Memory B cell (primary cell): ENCODE results near the gene MTOR.
"Not testable (repeated sequence)": the region's sequence is repeated elsewhere in the genome, so short reads cannot be mapped to it uniquely, and the experiment has no call there.

Source experiments
- ATAC-seq: fragments of 150-1000 bp; cut with Tn5 transposase; 2 replicates; pipeline ENCODE4 v1.10.0; 2021; ENCODE audit warnings: low read depth, mild to moderate bottlenecking, moderate library complexity
- DNase-seq, 2 donors: peaks; one replicate each; pipeline ENCODE4 v3.0.0; 2022; ENCODE audit warnings: low spot score in 2 of 2
- H3K27ac Mint-ChIP-seq: one replicate; pipeline ENCODE4 v1.8.0; 2022; ENCODE audit warnings: mild to moderate bottlenecking, moderate library complexity, mixed read lengths
- H3K27me3 Mint-ChIP-seq: one replicate; pipeline ENCODE4 v1.8.0; 2022; ENCODE audit warnings: mixed read lengths
- H3K36me3 Mint-ChIP-seq: one replicate; pipeline ENCODE4 v1.8.0; 2022; ENCODE audit warnings: mild to moderate bottlenecking, mixed read lengths
- H3K4me1 Mint-ChIP-seq: one replicate; pipeline ENCODE4 v1.8.0; 2022; ENCODE audit warnings: mixed read lengths
- H3K4me3 Mint-ChIP-seq: one replicate; pipeline ENCODE4 v1.8.0; 2022; ENCODE audit warnings: mild to moderate bottlenecking, moderate library complexity, mixed read lengths
- H3K9me3 Mint-ChIP-seq: one replicate; pipeline ENCODE4 v1.8.0; 2022; ENCODE audit warnings: mixed read lengths

The MTOR gene

DNA sequence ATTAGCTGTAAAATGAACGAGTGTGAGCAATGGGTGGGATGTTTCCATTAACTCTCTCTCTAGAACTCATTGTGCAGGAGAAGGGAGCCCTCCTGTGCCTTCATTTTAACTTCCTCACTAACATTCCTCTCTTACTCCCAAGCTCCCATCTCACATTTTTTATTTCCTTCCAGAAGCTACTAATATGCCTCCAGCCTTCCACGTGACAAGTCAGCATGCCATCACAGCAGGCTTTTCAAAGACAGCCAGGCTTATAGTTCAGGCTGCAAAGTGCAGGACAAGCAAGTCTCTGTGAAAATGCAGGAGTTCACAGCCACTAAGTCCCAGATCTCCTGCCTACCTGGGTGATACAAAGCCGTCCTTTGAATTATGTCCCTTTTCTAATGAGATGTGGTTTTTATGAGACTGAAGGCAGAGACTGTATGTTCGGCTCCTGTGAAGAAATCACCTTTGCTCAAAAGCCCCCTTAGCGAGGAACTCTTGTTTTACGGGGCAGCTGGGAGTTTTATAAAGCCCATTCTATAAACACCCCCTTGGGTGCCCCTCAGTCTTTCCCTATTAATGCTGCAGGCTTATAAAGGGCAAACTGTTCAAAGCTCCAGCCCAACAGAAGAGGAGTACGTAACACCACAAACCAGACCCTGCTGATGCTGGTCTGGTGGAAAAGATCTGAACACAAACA, 87.9 kb downstream of the MTOR start:
- Mint-ChIP-seq H3K9me3 (no peaks in the 10 kb centered on the region), H3K4me1 (peaks cover 2% of the 10 kb centered on the region), H3K27ac (no peak overlapping the region), H3K4me3 (no peak overlapping the region), H3K27me3 (no peaks in the 10 kb centered on the region), H3K36me3 (peaks cover 16% of the 10 kb centered on the region)
- ATAC-seq (no peak), DNase-seq (no peak)

DNA sequence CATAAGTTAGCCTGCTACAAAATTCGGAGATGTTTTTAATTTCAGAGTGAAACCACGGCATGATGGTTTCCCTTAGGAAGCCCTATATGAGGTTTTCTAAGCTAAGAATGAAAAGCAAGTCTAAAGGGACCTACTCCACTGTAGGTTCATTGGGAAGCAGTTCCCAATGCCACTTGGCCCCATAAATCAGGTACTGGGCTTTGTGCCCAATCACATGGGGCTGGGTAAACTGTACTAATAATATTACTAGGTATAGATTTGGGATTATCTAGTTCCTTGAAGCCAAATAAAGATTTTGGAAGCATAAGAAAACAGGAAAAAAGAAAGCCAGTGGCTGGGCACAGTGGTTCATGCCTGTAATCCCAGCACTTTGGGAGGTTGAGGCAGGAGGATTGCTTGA, 92.2 kb downstream of the MTOR start:
- peaks cover 19% of the 10 kb centered on the region for H3K36me3 Mint-ChIP-seq
- no peaks in the 10 kb centered on the region for H3K27me3 Mint-ChIP-seq
- DNase-seq (no peak), ATAC-seq (no peak)
- H3K4me1 Mint-ChIP-seq, result peaks cover 2% of the 10 kb centered on the region
- no peak overlapping the region for H3K27ac Mint-ChIP-seq
- H3K9me3 Mint-ChIP-seq, result peaks cover 2% of the 10 kb centered on the region
- H3K4me3 Mint-ChIP-seq, result no peak overlapping the region

DNA sequence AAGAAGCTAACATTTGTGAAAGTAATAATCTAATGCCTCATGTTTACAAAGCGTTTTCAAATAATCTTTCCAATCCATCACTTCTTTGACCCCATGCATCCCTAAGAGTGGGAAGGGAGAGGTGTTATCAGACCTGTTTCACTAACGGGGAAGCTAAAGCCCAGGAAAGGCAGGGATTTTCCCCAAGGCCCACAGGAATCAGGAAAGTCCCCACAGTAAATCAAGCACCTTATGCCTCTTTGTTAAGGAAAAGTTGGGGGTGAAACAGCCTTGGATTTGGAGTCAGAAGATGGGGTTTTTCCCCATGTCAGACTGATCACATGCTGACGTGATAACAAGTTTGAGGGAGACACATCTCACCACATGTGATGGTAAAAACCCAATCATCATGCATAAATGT, 93.1 kb downstream of the MTOR start:
- no peak for DNase-seq
- Mint-ChIP-seq H3K9me3 (peaks cover 2% of the 10 kb centered on the region), H3K4me3 (no peak overlapping the region), H3K36me3 (peaks cover 21% of the 10 kb centered on the region), H3K27ac (no peak overlapping the region), H3K4me1 (peaks cover 3% of the 10 kb centered on the region), H3K27me3 (no peaks in the 10 kb centered on the region)
- no peak for ATAC-seq

DNA sequence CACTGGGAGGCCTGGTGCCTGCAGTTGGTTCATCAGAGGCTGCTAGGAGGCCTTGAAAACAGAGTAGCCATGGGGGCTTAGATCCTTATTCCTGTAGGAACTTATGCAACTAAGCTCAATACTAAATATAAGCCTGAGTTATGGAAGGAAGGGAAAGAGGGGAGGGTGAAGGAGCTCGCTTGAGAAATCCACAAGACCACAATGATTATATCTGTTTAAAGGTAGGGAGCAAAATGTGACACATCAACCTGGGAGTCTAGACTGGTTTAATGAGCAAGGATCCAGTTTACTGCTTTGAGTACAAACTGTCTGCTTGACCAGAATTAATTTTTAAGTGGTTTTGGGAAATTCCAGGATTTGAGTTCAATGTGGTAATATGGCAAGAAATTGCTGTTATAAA, 93.6 kb downstream of the MTOR start:
- Mint-ChIP-seq H3K4me1 (peaks cover 2% of the 10 kb centered on the region), H3K9me3 (peaks cover 2% of the 10 kb centered on the region), H3K4me3 (no peak overlapping the region), H3K36me3 (peaks cover 22% of the 10 kb centered on the region), H3K27me3 (no peaks in the 10 kb centered on the region), H3K27ac (no peak overlapping the region)
- ATAC-seq (no peak), DNase-seq (no peak)

GRCh38 chr1:11166744-11167143, 95.6 kb downstream of the MTOR start:
- not testable (repeated sequence) for H3K27me3 Mint-ChIP-seq, DNase-seq, H3K9me3 Mint-ChIP-seq, H3K27ac Mint-ChIP-seq, H3K4me3 Mint-ChIP-seq, H3K4me1 Mint-ChIP-seq, ATAC-seq
- peaks cover 32% of the 10 kb centered on the region for H3K36me3 Mint-ChIP-seq

DNA sequence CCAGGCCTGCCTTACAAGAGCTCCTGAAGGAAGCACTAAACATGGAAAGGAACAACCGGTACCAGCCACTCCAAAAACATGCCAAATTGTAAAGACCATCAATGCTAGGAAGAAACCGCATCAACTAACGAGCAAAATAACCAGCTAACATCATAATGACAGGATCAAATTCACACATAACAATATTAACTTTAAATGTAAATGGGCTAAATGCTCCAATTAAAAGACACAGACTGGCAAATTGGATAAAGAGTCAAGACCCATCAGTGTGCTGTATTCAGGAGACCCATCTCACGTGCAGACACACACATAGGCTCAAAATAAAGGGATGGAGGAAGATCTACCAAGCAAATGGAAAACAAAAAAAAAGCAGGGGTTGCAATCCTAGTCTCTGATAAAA, 99.6 kb downstream of the MTOR start:
- H3K4me1 Mint-ChIP-seq, H3K27ac Mint-ChIP-seq, H3K4me3 Mint-ChIP-seq, H3K9me3 Mint-ChIP-seq, H3K27me3 Mint-ChIP-seq, ATAC-seq, DNase-seq: not testable (repeated sequence)
- peaks cover 33% of the 10 kb centered on the region for H3K36me3 Mint-ChIP-seq

GRCh38 chr1:11158720-11159321, 103.5 kb downstream of the MTOR start:
- H3K27me3 Mint-ChIP-seq, result no peaks in the 10 kb centered on the region
- H3K4me1 Mint-ChIP-seq, result peaks cover 9% of the 10 kb centered on the region
- no peaks in the 10 kb centered on the region for H3K9me3 Mint-ChIP-seq
- ATAC-seq, result no peak
- no peak overlapping the region for H3K27ac Mint-ChIP-seq
- peaks cover 32% of the 10 kb centered on the region for H3K36me3 Mint-ChIP-seq
- no peak overlapping the region for H3K4me3 Mint-ChIP-seq
- DNase-seq, result no peak

GRCh38 chr1:11158291-11158690, 104.1 kb downstream of the MTOR start:
- H3K4me3 Mint-ChIP-seq, result no peak overlapping the region
- no peak for ATAC-seq
- no peak overlapping the region for H3K27ac Mint-ChIP-seq
- DNase-seq, result no peak
- no peaks in the 10 kb centered on the region for H3K27me3 Mint-ChIP-seq
- H3K4me1 Mint-ChIP-seq, result peaks cover 9% of the 10 kb centered on the region
- no peaks in the 10 kb centered on the region for H3K9me3 Mint-ChIP-seq
- peaks cover 28% of the 10 kb centered on the region for H3K36me3 Mint-ChIP-seq

- Mint-ChIP-seq H3K4me3 (no peak overlapping the region), H3K27ac (no peak overlapping the region), H3K27me3 (no peaks in the 10 kb centered on the region), H3K9me3 (no peaks in the 10 kb centered on the region), H3K36me3 (peaks cover 28% of the 10 kb centered on the region), H3K4me1 (peaks cover 9% of the 10 kb centered on the region)
- DNase-seq, result no peak
- no peak for ATAC-seq
Measured at GRCh38 chr1:11157867-11158266, 104.5 kb downstream of the MTOR start.

- H3K4me3 Mint-ChIP-seq, result no peak overlapping the region
- ATAC-seq (no peak), DNase-seq (no peak)
- H3K36me3 Mint-ChIP-seq, result peaks cover 28% of the 10 kb centered on the region
- no peaks in the 10 kb centered on the region for H3K9me3 Mint-ChIP-seq
- H3K4me1 Mint-ChIP-seq, result peaks cover 9% of the 10 kb centered on the region
- no peaks in the 10 kb centered on the region for H3K27me3 Mint-ChIP-seq
- H3K27ac Mint-ChIP-seq, result no peak overlapping the region
Measured at GRCh38 chr1:11157394-11157793, 105.0 kb downstream of the MTOR start.

- H3K4me1 Mint-ChIP-seq, result peaks cover 9% of the 10 kb centered on the region
- no peaks in the 10 kb centered on the region for H3K9me3 Mint-ChIP-seq
- no peak for ATAC-seq
- peak overlapping the region; percentile 87 for H3K27ac Mint-ChIP-seq
- no peak for DNase-seq
- H3K27me3 Mint-ChIP-seq, result no peaks in the 10 kb centered on the region
- H3K36me3 Mint-ChIP-seq, result peaks cover 24% of the 10 kb centered on the region
- H3K4me3 Mint-ChIP-seq, result no peak overlapping the region
Measured at GRCh38 chr1:11156963-11157362, 105.4 kb downstream of the MTOR start.

DNA sequence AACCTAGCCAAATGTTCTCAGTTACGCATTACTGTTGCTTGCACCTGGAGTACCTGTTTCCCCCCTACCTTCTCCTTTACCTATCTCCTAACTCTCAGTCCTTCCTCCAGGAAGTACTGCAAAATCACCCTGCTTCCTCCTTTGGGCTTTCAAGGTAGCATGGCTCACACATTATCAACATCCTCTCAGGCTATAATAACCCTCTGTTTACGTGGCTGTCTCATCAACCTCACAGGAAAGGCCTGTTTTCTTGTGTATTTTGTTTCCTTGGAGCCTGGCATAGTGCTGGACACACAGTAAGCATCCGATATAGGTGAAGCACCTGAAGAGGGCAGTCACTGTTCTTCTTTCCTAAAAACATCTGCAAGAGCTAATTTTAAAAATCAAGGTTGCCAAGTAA, 105.9 kb downstream of the MTOR start:
- H3K27ac Mint-ChIP-seq, result peak overlapping the region; percentile 87
- H3K9me3 Mint-ChIP-seq, result no peaks in the 10 kb centered on the region
- DNase-seq (no peak), ATAC-seq (no peak)
- peaks cover 22% of the 10 kb centered on the region for H3K36me3 Mint-ChIP-seq
- no peak overlapping the region for H3K4me3 Mint-ChIP-seq
- peaks cover 9% of the 10 kb centered on the region for H3K4me1 Mint-ChIP-seq
- H3K27me3 Mint-ChIP-seq, result no peaks in the 10 kb centered on the region

GRCh38 chr1:11153184-11153583, 109.2 kb downstream of the MTOR start:
- Mint-ChIP-seq H3K36me3 (peaks cover 34% of the 10 kb centered on the region), H3K27me3 (no peaks in the 10 kb centered on the region), H3K9me3 (no peaks in the 10 kb centered on the region), H3K4me1 (peaks cover 9% of the 10 kb centered on the region), H3K4me3 (no peak overlapping the region), H3K27ac (no peak overlapping the region)
- DNase-seq, result no peak
- ATAC-seq, result no peak

GRCh38 chr1:11152755-11153154, 109.6 kb downstream of the MTOR start:
- Mint-ChIP-seq H3K4me1 (peaks cover 9% of the 10 kb centered on the region), H3K27ac (no peak overlapping the region), H3K4me3 (no peak overlapping the region), H3K9me3 (no peaks in the 10 kb centered on the region), H3K27me3 (no peaks in the 10 kb centered on the region), H3K36me3 (peaks cover 36% of the 10 kb centered on the region)
- ATAC-seq (no peak), DNase-seq (no peak)
